ENCODE measurements around the gene KIF1C.
A peak's percentile ranks its signal among the peaks of the same experiment; 100 is the strongest.

KIF1C gene

GRCh38 chr17:4969047-4969550, 28.7 kb upstream of the KIF1C start:
- DNase-seq (ENCODE audit: low spot score): peak; percentile 83

DNA sequence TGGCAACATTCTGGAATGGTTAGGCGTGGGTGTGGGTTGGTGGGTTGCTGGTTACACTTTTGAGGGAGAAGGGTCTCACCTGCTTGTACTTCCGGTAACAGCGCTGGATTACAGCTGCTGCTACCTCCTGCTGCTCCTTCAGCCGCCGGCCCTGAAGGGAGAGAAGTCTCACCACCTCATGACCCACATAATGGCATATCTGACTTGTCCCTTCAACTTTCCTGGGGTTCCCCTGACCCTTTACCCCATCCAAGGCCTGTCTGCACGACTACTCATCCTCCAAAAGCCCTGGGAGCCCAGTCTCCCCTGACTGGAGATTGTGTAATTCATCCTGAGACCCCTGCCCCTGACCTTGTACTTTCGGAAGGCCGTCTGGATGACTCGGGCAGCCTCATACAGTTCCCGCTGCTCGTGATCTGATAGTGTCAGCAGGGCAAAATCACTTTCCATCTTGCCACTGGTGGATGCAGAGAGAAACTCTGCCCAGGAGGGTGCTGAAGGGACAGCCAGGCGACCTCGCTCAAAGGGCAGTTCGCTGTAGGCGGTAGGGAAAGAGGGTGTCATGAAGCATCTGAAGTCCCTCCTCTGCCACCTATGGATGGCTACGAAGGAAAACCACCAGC, 28.1 kb upstream of the KIF1C start:
- peak; percentile 12 for DNase-seq (ENCODE audit: low spot score)

GRCh38 chr17:4970273-4970672, 27.5 kb upstream of the KIF1C start:
- no peak for DNase-seq (ENCODE audit: low spot score)

DNA sequence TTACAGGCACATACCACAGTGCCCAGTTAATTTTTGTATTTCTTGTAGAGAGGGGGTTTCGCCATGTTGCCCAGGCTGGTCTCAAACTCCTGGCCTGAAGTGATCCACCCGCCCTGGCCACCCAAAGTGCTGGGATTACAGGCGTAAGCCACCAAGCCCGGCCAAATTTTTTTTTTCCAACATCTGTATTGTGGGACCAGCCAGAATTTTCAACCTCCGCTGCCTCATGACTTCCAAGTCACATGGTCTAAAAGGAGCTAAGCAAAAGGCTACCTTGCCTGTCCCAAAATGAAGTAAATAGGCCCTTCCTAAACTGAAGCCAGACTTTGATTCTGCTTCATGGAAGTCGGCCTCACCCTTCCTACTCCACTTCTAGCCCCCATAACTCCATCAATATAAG, 25.9 kb upstream of the KIF1C start:
- DNase-seq (ENCODE audit: low spot score): no peak

DNA sequence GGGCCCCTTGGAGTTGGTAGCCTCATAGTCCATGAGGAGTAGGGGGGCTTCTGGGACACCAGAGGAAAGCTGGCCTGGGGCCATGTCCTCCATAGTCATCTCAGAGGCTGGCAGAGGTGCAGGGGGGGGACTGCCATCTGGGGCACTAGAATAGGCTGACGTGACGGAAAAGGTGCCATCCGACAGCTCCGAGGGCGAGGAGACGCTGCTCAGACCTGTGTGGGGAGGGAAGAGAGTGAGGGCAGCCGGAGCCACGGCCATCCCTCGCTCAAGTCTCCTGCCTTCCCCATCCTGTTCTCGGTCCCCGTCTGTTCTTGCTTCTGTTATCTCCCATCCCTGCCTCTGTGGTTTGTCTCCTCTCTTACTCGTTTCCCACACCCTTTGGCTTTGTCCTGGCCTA, 25.4 kb upstream of the KIF1C start:
- no peak for DNase-seq (ENCODE audit: low spot score)

DNA sequence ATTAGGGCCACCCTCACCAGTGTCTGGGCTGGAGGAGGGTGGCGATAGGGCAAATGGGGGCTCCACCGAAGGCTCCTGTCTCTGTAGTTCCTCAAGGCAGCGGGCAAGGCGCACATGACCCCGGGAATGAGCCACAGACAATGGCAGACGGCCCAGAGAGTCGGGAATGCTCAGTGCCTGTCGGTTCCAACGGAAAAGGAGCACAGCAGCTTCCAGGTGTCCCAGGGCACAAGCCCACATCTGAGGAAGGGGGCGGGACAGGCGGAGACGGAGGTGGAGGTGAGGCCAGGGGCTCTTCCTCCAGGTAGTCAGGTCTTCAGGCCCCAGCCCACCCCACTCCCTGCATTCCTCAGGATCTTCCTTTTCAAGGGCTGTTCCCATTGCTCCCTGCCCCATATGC, 25.0 kb upstream of the KIF1C start:
- no peak for DNase-seq (ENCODE audit: low spot score)

GRCh38 chr17:4973256-4974114, 24.3 kb upstream of the KIF1C start:
- no peak for DNase-seq (ENCODE audit: low spot score)

DNA sequence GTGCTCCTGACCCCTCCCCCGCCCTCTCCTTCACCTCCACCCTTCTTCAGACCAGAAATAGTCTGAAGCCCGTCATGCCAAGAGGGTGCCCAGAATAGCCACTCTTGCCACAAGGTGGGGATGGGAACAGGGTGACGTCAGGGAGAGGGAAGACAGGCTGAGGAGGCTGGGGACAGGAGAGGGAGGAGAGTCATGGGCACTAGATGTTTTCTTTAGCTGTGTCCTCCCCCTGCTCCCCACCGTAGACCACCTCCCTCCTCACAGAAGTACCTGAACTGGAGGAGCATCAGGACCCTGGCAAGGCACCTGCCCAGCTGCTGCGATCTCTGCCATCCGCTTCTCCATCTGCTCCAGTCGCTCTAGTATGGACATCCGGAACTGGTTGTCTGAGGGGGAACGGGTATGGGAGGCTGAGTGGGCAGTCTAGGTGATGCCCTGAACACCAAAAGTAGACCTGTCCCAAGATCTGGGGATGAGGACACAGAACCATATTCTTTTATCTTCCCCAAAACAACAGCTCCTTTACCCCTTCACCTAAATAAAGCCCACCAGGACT, 23.6 kb upstream of the KIF1C start:
- no peak for DNase-seq (ENCODE audit: low spot score)

- DNase-seq (ENCODE audit: low spot score): no peak
These were observed 19.0 kb upstream of the KIF1C start for GRCh38 chr17:4978726-4979125.

DNA sequence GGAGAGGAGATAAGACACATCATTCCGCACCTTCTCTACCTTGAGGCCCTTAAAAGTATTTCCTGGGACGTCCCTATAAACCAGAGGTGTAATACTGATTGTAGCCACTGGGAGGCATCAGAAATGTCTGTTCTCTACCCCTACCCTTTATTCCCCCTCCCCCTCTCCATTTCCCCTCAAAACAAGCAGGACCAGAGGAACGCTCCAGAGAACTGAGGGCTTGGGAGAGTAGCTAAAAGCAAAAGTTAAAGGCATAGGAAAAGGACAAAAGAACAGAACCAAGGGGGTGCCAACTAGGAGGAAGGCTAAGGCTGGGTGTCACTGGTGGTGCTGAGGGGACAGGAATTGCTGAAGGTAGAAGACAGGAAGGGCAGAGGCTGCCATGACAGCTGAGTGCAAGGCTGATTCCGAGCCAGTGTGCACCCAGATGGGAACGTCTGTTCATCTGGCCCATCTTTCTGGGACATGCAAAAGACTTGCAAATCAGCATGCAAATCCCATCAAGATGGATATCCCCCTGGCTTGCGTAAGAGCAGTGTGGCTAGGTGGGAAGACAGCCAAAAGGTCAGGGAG, 17.0 kb upstream of the KIF1C start:
- DNase-seq (ENCODE audit: low spot score): peak; percentile 72

- DNase-seq (ENCODE audit: low spot score): no peak
These were observed 15.4 kb upstream of the KIF1C start for GRCh38 chr17:4982305-4982704.

DNA sequence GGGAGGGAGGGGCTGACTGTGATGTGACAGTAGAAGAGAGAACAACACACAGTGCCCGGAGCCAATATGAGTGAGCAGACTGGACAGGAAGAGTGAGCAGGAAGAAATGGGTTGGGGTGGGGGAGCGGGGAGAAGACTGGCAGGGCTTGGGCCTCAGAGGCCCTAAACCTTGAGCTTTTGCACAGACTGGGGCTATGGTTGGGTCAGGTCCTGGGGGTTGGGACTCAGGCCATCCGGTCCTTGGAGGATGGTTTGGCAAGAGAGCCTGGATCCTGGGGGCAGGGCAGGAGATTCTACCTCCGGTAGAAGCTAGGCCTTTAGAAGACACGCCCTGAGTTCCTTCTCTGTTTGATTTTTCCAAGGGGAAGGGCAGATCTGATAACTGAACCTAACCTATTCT, 11.3 kb upstream of the KIF1C start:
- no peak for DNase-seq (ENCODE audit: low spot score)

- peak; percentile 89 for DNase-seq (ENCODE audit: low spot score)
These were observed 10.6 kb upstream of the KIF1C start, which contains the start of gene CAMTA2 for GRCh38 chr17:4986951-4987766. Gene CAMTA2, minus strand, starts transcription at chr17:4987675. Its CDS starts 1,453 bp downstream, at chr17:4986222.

GRCh38 chr17:4987767-4988567, 9.8 kb upstream of the KIF1C start:
- no peak for DNase-seq (ENCODE audit: low spot score)

DNA sequence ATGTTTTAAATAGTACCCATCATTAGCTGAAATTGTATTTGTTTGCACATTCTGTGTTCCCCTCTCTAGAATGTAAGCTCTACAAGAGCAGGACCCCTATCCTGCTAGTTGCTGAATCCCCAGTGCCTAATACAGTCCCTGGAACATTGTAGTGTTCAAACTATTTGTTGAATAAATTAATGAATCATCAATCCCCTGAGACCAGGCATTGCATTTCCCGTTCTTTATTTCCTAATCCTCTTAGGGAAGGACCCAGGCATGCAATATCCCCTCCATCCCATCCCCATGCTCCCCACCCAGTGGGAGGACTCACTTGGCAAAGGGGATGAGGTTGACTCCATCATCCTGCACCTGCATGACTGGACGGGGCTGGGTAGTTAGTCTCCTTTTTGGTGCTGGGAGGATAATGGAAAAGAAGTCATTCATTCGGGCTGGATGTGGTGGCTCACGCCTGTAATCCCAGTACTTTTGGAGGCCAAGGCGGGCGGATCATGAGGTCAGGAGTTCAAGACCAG, 3.6 kb upstream of the KIF1C start:
- DNase-seq (ENCODE audit: low spot score): no peak

- DNase-seq (ENCODE audit: low spot score): no peak
These were observed 429 bp downstream of the KIF1C start for GRCh38 chr17:4998027-4998731.

- no peak for DNase-seq (ENCODE audit: low spot score)
These were observed 1.1 kb downstream of the KIF1C start for GRCh38 chr17:4998732-4999429.

DNA sequence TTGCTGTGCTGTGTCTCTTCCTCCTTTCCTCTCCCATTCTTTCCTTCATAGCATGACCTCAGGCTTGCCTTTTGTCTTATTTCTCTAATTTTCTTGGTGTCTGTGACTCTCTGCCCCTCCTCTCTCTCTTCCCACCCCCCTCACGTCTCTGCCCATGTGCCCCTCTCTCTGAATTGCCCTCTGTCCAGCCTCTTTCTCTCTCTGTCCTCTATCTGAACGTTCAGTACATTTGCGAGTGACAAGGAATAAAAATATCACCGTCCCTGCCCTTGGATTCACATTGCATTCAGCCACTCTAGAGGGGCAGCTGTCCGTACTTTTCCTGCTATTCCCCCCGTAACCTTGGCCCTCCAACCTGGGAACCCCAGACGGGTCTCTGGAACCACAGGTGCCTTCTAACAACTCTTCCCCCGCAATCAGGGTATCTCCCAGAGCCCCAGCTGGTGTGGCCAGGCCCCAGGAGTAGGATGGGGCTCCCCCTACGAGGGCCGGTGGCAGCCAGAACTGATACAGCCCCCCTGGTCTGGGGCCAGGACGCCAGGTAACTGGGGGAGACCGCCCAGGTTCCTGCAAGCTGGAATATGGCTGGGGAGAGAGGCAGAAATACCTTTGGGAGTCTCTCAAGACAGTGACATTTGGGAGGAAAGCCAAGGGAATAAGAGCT, 1.8 kb downstream of the KIF1C start:
- DNase-seq (ENCODE audit: low spot score): no peak

- no peak for DNase-seq (ENCODE audit: low spot score)
These were observed 2.5 kb downstream of the KIF1C start for GRCh38 chr17:5000237-5000639.

Measured in activated CD4-positive, alpha-beta T cell treated with anti-CD3 and anti-CD28 coated beads, Interleukin-2, Interleukin-4, amounts not matched to agents 100 ng/mL and 50 ng/mL, durations not matched to agents 16 hours and 8 hours (primary cell).